ENCODE results near the gene STK32C. TPM values are rescaled to one million over a fixed set of nuclear protein-coding genes. Genes with fewer than 3 reads are reported as not detected.

Gene STK32C
- total RNA-seq, 1 experiment from 2014 or later: 7.6 TPM

- in situ Hi-C loops (cut with HindIII; ENCODE audit: low pct_unique_long_range_greater_than_20kb, low sequenced_read_pairs): no loop called here
- DNase-seq (ENCODE audit: low read depth, low spot score): no peak
Observed at GRCh38 chr10:132236881-132237280, 70.9 kb downstream of the STK32C start.

- in situ Hi-C loops (cut with HindIII; ENCODE audit: low pct_unique_long_range_greater_than_20kb, low sequenced_read_pairs): no loop called here
- no peak for DNase-seq (ENCODE audit: low read depth, low spot score)
Observed at GRCh38 chr10:132236161-132236560, 71.6 kb downstream of the STK32C start.

- no peak for DNase-seq (ENCODE audit: low read depth, low spot score)
- in situ Hi-C loops (cut with HindIII; ENCODE audit: low pct_unique_long_range_greater_than_20kb, low sequenced_read_pairs): no loop called here
Observed at GRCh38 chr10:132234860-132235259, 72.9 kb downstream of the STK32C start.

GRCh38 chr10:132233501-132234085 is 74.2 kb downstream of the STK32C start:
- no peak for DNase-seq (ENCODE audit: low read depth, low spot score)
- in situ Hi-C loops (cut with HindIII; ENCODE audit: low pct_unique_long_range_greater_than_20kb, low sequenced_read_pairs): no loop called here

GRCh38 chr10:132232981-132233380 is 74.8 kb downstream of the STK32C start:
- in situ Hi-C loops (cut with HindIII; ENCODE audit: low pct_unique_long_range_greater_than_20kb, low sequenced_read_pairs): no loop called here
- no peak for DNase-seq (ENCODE audit: low read depth, low spot score)

GRCh38 chr10:132232023-132232951 is 75.5 kb downstream of the STK32C start:
- in situ Hi-C loops (cut with HindIII; ENCODE audit: low pct_unique_long_range_greater_than_20kb, low sequenced_read_pairs): no loop called here
- no peak for DNase-seq (ENCODE audit: low read depth, low spot score)

GRCh38 chr10:132231656-132232022 is 76.1 kb downstream of the STK32C start:
- in situ Hi-C loops (cut with HindIII; ENCODE audit: low pct_unique_long_range_greater_than_20kb, low sequenced_read_pairs): no loop called here
- no peak for DNase-seq (ENCODE audit: low read depth, low spot score)

- DNase-seq (ENCODE audit: low read depth, low spot score): no peak
- in situ Hi-C loops (cut with HindIII; ENCODE audit: low pct_unique_long_range_greater_than_20kb, low sequenced_read_pairs): no loop called here
Observed at GRCh38 chr10:132230557-132231210, 77.1 kb downstream of the STK32C start.

- DNase-seq (ENCODE audit: low read depth, low spot score): no peak
- in situ Hi-C loops (cut with HindIII; ENCODE audit: low pct_unique_long_range_greater_than_20kb, low sequenced_read_pairs): no loop called here
Observed at GRCh38 chr10:132229834-132230556, 77.8 kb downstream of the STK32C start.

- in situ Hi-C loops (cut with HindIII; ENCODE audit: low pct_unique_long_range_greater_than_20kb, low sequenced_read_pairs): no loop called here
- DNase-seq (ENCODE audit: low read depth, low spot score): no peak
Observed at GRCh38 chr10:132229096-132229495, 78.7 kb downstream of the STK32C start.

GRCh38 chr10:132228616-132229015 is 79.1 kb downstream of the STK32C start:
- no peak for DNase-seq (ENCODE audit: low read depth, low spot score)
- in situ Hi-C loops (cut with HindIII; ENCODE audit: low pct_unique_long_range_greater_than_20kb, low sequenced_read_pairs): no loop called here

GRCh38 chr10:132227851-132228390 is 79.8 kb downstream of the STK32C start:
- DNase-seq (ENCODE audit: low read depth, low spot score): no peak
- in situ Hi-C loops (cut with HindIII; ENCODE audit: low pct_unique_long_range_greater_than_20kb, low sequenced_read_pairs): no loop called here

GRCh38 chr10:132226586-132227405 is 81.0 kb downstream of the STK32C start:
- in situ Hi-C loops (cut with HindIII; ENCODE audit: low pct_unique_long_range_greater_than_20kb, low sequenced_read_pairs): no loop called here
- no peak for DNase-seq (ENCODE audit: low read depth, low spot score)

- in situ Hi-C loops (cut with HindIII; ENCODE audit: low pct_unique_long_range_greater_than_20kb, low sequenced_read_pairs): no loop called here
- no peak for DNase-seq (ENCODE audit: low read depth, low spot score)
Observed at GRCh38 chr10:132225849-132226205, 81.9 kb downstream of the STK32C start.

- in situ Hi-C loops (cut with HindIII; ENCODE audit: low pct_unique_long_range_greater_than_20kb, low sequenced_read_pairs): no loop called here
- DNase-seq (ENCODE audit: low read depth, low spot score): no peak
Observed at GRCh38 chr10:132225073-132225848, 82.5 kb downstream of the STK32C start.

- in situ Hi-C loops (cut with HindIII; ENCODE audit: low pct_unique_long_range_greater_than_20kb, low sequenced_read_pairs): no loop called here
- DNase-seq (ENCODE audit: low read depth, low spot score): no peak
Observed at GRCh38 chr10:132224343-132225072, 83.2 kb downstream of the STK32C start.

All from SK-MEL-5 (cell line).